ENCODE data around the gene ST6GALNAC3.

Gene ST6GALNAC3

DNA sequence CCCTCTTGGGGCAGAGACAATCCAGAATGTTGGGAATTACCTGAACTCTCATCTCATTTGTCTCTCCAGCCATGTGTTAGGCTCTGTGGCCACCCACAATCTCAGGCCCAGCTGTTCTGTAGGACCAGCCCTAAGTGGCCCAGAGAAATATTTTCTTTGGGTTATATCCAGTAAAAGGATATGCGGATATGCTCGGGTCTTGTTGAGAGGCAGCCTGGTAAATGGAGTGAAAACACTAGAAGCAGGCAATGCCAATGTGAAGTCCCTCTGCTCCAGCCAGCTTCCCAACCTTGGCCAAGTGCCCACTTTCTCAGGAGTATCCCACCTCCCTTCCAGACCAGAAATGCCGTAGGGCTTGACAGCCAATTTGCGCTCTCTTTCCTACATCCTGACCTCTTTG, 192.2 kb downstream of the ST6GALNAC3 start:
- Histone ChIP-seq H3K9me3 (ENCODE audit: control insufficient read depth in 2 of 2, low read length in 2 of 2) (no peaks in the 10 kb centered on the region), H3K36me3 (ENCODE audit: control insufficient read depth in 2 of 2, insufficient read depth in 2 of 2, low read length in 2 of 2) (no peaks in the 10 kb centered on the region), H3K27ac (ENCODE audit: low read depth in 2 of 2, low read length in 2 of 2) (no peak overlapping the region), H3K4me3 (ENCODE audit: low read length in 2 of 2) (no peak overlapping the region), H3K4me1 (ENCODE audit: control insufficient read depth in 2 of 2, insufficient read depth in 2 of 2, low read length in 2 of 2) (peaks cover 0 to 6% of the 10 kb centered on the region in 2 donors), H3K27me3 (ENCODE audit: control insufficient read depth in 2 of 2, insufficient read depth in 2 of 2, low read length in 2 of 2) (no peaks in the 10 kb centered on the region), H3K9ac (ENCODE audit: low read depth in 1 of 2, low read length in 2 of 2) (no peak overlapping the region)

DNA sequence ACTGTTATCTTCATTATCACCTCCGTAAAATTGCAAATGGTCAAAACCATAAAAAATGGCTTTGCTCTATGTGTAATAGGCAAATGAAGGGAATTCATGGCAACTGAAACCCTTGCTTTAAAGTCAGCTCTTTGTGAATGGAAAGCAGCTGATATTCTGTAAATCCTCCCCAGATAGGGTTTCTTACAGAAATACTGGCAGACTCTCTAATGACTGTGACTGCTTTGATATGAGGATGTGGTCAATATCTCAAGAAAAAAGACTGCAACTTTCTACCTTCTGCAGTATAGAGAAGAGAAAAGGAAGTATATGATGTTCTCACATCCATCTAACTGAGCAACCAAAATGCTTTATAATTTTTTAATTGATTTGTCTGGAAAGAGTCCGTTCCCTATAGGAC, 193.1 kb downstream of the ST6GALNAC3 start:
- Histone ChIP-seq H3K27ac (ENCODE audit: low read depth in 2 of 2, low read length in 2 of 2) (no peak overlapping the region), H3K9ac (ENCODE audit: low read depth in 1 of 2, low read length in 2 of 2) (no peak overlapping the region), H3K9me3 (ENCODE audit: control insufficient read depth in 2 of 2, low read length in 2 of 2) (no peaks in the 10 kb centered on the region), H3K4me1 (ENCODE audit: control insufficient read depth in 2 of 2, insufficient read depth in 2 of 2, low read length in 2 of 2) (peaks cover 0 to 6% of the 10 kb centered on the region in 2 donors), H3K27me3 (ENCODE audit: control insufficient read depth in 2 of 2, insufficient read depth in 2 of 2, low read length in 2 of 2) (no peaks in the 10 kb centered on the region), H3K4me3 (ENCODE audit: low read length in 2 of 2) (no peak overlapping the region), H3K36me3 (ENCODE audit: control insufficient read depth in 2 of 2, insufficient read depth in 2 of 2, low read length in 2 of 2) (no peaks in the 10 kb centered on the region)

DNA sequence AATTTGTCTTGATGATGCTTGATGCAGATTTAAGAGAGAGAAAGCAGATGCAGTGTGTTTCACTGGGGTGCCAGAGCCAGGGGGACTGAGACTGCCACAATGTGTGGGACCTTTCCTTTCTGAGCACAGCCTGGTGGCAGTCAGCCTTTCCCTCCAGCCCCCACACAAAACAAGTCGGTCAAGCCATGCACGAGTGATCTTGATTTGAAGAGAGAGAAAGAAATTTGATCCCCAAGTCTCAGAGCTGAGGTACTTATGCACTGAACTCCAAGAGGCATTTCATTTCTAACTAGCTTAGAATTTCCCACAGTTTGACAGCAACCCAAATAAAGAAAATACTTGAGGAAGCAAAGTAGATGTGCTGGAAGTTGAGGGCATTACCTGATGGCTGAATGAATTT, 193.8 kb downstream of the ST6GALNAC3 start:
- no peaks in the 10 kb centered on the region for H3K27me3 ChIP-seq (ENCODE audit: control insufficient read depth in 2 of 2, insufficient read depth in 2 of 2, low read length in 2 of 2)
- H3K4me3 ChIP-seq (ENCODE audit: low read length in 2 of 2) = no peak overlapping the region
- H3K4me1 ChIP-seq (ENCODE audit: control insufficient read depth in 2 of 2, insufficient read depth in 2 of 2, low read length in 2 of 2) = peaks cover 0 to 6% of the 10 kb centered on the region in 2 donors
- no peaks in the 10 kb centered on the region for H3K9me3 ChIP-seq (ENCODE audit: control insufficient read depth in 2 of 2, low read length in 2 of 2)
- no peaks in the 10 kb centered on the region for H3K36me3 ChIP-seq (ENCODE audit: control insufficient read depth in 2 of 2, insufficient read depth in 2 of 2, low read length in 2 of 2)
- H3K27ac ChIP-seq (ENCODE audit: low read depth in 2 of 2, low read length in 2 of 2) = no peak overlapping the region
- H3K9ac ChIP-seq (ENCODE audit: low read depth in 1 of 2, low read length in 2 of 2) = no peak overlapping the region

DNA sequence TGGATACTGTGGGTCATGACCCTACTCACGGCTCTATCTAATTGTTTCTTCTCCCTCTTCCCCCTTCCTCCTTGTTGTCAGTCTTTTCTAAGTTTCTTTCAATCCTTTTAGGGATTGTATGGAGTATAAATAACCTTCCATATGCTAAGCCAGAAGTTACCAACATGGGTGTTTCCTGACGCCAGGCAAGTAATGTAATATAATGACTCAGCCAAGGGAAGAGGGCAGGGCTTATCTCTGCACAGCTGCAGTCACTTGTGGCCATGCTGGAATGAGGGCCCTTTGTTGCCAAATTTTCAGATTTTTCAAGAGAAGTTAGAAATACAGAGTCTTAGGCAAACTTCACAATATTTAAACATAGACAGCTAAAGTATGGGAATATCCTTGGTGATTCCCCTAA, 194.6 kb downstream of the ST6GALNAC3 start:
- Histone ChIP-seq H3K36me3 (ENCODE audit: control insufficient read depth in 2 of 2, insufficient read depth in 2 of 2, low read length in 2 of 2) (no peaks in the 10 kb centered on the region), H3K4me3 (ENCODE audit: low read length in 2 of 2) (no peak overlapping the region), H3K4me1 (ENCODE audit: control insufficient read depth in 2 of 2, insufficient read depth in 2 of 2, low read length in 2 of 2) (peaks cover 0 to 6% of the 10 kb centered on the region in 2 donors), H3K9ac (ENCODE audit: low read depth in 1 of 2, low read length in 2 of 2) (no peak overlapping the region), H3K9me3 (ENCODE audit: control insufficient read depth in 2 of 2, low read length in 2 of 2) (no peaks in the 10 kb centered on the region), H3K27ac (ENCODE audit: low read depth in 2 of 2, low read length in 2 of 2) (no peak overlapping the region), H3K27me3 (ENCODE audit: control insufficient read depth in 2 of 2, insufficient read depth in 2 of 2, low read length in 2 of 2) (no peaks in the 10 kb centered on the region)

DNA sequence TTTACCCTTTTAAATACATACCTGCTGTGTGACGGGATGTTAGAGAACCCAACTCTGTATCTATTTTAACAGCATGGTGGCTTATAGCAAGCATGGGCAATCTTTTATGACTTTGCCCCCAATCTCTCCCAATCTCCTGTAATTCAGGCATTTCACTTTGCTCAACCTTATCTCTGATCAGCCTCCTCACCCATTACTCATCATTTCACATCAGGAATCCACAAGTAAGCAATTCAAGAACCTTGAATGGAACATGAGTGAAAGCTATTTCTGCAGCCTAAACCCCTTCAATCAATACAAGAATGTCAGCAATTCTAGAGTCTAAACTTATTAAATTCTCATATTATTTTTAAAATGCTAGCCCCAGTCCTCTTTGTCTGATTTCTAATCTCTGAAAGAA, 199.8 kb downstream of the ST6GALNAC3 start:
- H3K27ac ChIP-seq (ENCODE audit: low read depth in 2 of 2, low read length in 2 of 2) = no peak overlapping the region
- H3K27me3 ChIP-seq (ENCODE audit: control insufficient read depth in 2 of 2, insufficient read depth in 2 of 2, low read length in 2 of 2) = no peaks in the 10 kb centered on the region
- H3K36me3 ChIP-seq (ENCODE audit: control insufficient read depth in 2 of 2, insufficient read depth in 2 of 2, low read length in 2 of 2) = no peaks in the 10 kb centered on the region

DNA sequence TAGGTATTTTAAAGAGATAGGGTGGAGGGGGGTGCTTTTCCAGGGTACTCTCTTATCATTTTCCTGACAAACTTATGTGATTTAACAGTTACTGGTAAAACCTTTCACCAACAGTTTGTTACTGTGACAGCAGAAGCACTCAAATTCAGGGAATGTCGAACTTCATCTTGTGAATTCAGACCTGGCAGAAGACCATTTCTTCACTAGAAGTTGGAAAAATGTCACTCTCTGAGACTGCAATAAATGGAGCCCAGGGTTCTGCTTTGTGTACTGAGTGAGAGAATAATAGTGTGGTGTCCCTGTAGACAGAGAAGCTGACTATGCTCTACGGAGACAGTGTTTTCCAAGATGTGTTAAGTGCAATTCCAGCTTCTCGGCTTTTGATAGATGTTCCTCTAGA, 200.2 kb downstream of the ST6GALNAC3 start:
- Histone ChIP-seq H3K27me3 (ENCODE audit: control insufficient read depth in 2 of 2, insufficient read depth in 2 of 2, low read length in 2 of 2) (no peaks in the 10 kb centered on the region), H3K9ac (ENCODE audit: low read depth in 1 of 2, low read length in 2 of 2) (no peak overlapping the region), H3K4me1 (ENCODE audit: control insufficient read depth in 2 of 2, insufficient read depth in 2 of 2, low read length in 2 of 2) (no peaks in the 10 kb centered on the region), H3K9me3 (ENCODE audit: control insufficient read depth in 2 of 2, low read length in 2 of 2) (no peaks in the 10 kb centered on the region), H3K27ac (ENCODE audit: low read depth in 2 of 2, low read length in 2 of 2) (no peak overlapping the region), H3K4me3 (ENCODE audit: low read length in 2 of 2) (no peak overlapping the region), H3K36me3 (ENCODE audit: control insufficient read depth in 2 of 2, insufficient read depth in 2 of 2, low read length in 2 of 2) (no peaks in the 10 kb centered on the region)

More for the DNA sequence above, 199.8 kb downstream of the ST6GALNAC3 start:
- Histone ChIP-seq H3K9me3 (ENCODE audit: control insufficient read depth in 2 of 2, low read length in 2 of 2) (no peaks in the 10 kb centered on the region), H3K9ac (ENCODE audit: low read depth in 1 of 2, low read length in 2 of 2) (no peak overlapping the region), H3K4me1 (ENCODE audit: control insufficient read depth in 2 of 2, insufficient read depth in 2 of 2, low read length in 2 of 2) (peaks cover 0 to under 1% of the 10 kb centered on the region in 2 donors), H3K4me3 (ENCODE audit: low read length in 2 of 2) (no peak overlapping the region)

DNA sequence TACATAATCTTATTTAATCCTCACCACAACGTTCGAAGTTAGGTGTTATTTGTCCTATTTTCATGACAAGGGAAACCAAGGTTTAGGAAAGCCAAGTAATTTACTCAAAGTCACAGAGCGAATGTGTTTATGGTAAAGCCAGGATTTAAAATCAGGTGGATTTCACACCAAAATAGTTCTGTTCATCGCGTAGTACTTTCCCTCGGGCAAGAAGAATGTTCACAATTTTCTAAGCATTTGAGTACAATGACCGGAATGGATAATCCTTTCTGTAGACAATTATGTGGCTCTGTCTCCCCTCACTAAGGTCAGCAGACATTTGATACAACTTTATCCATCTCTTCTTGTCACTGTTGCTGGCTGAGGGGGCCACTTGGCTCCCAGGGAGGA, 204.2 kb downstream of the ST6GALNAC3 start:
- H3K27ac ChIP-seq (ENCODE audit: low read depth in 2 of 2, low read length in 2 of 2) = no peak overlapping the region
- no peaks in the 10 kb centered on the region for H3K4me1 ChIP-seq (ENCODE audit: control insufficient read depth in 2 of 2, insufficient read depth in 2 of 2, low read length in 2 of 2)
- H3K36me3 ChIP-seq (ENCODE audit: control insufficient read depth in 2 of 2, insufficient read depth in 2 of 2, low read length in 2 of 2) = no peaks in the 10 kb centered on the region
- H3K27me3 ChIP-seq (ENCODE audit: control insufficient read depth in 2 of 2, insufficient read depth in 2 of 2, low read length in 2 of 2) = no peaks in the 10 kb centered on the region
- H3K4me3 ChIP-seq (ENCODE audit: low read length in 2 of 2) = no peak overlapping the region
- H3K9ac ChIP-seq (ENCODE audit: low read depth in 1 of 2, low read length in 2 of 2) = no peak overlapping the region
- H3K9me3 ChIP-seq (ENCODE audit: control insufficient read depth in 2 of 2, low read length in 2 of 2) = no peaks in the 10 kb centered on the region

DNA sequence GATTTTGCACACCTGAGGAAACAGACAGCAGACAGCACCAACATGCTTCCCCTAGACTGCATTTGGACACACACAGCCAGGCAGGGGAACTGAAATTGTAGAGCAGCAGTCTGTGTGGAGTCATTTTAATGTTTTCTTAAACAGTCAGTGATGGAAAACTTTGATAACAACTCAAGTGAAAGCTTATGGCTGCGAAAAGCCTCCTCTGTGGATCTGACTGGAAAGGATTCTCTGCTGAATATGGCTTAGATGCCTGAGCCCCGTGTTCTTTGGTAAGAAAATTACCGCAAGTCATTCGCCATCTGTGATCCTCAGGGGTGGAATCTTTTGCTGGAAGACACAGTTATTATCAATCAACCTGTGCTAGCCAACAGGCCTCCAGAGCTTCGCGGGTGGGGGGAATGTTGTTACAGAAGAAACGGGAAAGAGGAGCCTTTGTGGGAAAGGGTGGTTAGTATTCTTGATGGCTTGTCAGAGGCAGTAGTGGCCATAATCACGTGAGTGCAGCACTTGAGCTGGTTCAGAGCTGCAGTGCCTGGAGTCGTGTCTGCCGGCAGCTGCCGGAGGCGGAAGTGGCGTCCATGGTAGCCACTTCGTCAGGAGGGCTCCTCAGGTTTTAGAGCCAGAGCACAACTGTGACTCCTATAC, 204.7 kb downstream of the ST6GALNAC3 start:
- Histone ChIP-seq H3K4me1 (ENCODE audit: control insufficient read depth in 2 of 2, insufficient read depth in 2 of 2, low read length in 2 of 2) (no peaks in the 10 kb centered on the region), H3K9me3 (ENCODE audit: control insufficient read depth in 2 of 2, low read length in 2 of 2) (no peaks in the 10 kb centered on the region), H3K9ac (ENCODE audit: low read depth in 1 of 2, low read length in 2 of 2) (no peak overlapping the region), H3K27ac (ENCODE audit: low read depth in 2 of 2, low read length in 2 of 2) (no peak overlapping the region), H3K4me3 (ENCODE audit: low read length in 2 of 2) (no peak overlapping the region), H3K36me3 (ENCODE audit: control insufficient read depth in 2 of 2, insufficient read depth in 2 of 2, low read length in 2 of 2) (no peaks in the 10 kb centered on the region), H3K27me3 (ENCODE audit: control insufficient read depth in 2 of 2, insufficient read depth in 2 of 2, low read length in 2 of 2) (no peaks in the 10 kb centered on the region)

DNA sequence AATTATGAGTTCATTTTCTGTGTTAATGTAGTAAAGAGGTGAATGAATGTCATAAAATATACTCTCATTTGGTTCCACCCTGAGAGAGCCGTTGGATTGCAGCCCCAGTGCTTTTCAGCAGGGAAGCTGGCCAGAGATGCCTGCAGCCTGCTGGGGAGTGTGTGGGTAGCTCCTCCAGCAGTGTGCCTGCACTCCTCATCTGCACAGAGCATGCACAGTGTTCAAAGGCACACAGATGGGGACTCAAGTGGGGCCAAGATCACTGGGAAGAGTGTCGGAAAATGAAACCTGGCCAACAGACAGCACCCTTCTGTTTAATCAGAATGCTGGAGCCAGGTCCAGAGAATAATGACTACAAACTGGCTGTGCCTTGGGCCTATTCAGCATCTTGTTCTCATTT, 206.8 kb downstream of the ST6GALNAC3 start:
- no peak overlapping the region for H3K9ac ChIP-seq (ENCODE audit: low read depth in 1 of 2, low read length in 2 of 2)

DNA sequence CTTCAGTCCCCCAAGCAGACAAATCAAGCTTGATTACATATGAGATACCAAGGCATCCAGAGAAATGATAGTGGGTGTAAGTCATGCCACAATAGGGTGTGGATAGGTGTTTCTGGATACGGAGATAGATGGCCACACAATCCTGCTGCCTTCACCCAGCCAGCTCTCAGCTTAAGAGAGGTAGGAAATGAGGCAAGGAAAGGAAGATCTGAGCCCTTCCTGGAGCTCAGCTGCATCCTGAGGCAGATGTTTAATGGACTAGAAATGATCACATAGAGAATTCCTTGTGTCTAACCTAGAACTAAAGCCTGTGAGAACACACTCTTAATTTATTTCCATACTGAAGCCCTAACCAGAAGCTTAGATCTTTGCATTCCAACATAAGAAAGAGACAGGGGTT, 210.3 kb downstream of the ST6GALNAC3 start:
- Histone ChIP-seq H3K9ac (ENCODE audit: low read depth in 1 of 2, low read length in 2 of 2) (no peak overlapping the region), H3K9me3 (ENCODE audit: control insufficient read depth in 2 of 2, low read length in 2 of 2) (no peaks in the 10 kb centered on the region), H3K27ac (ENCODE audit: low read depth in 2 of 2, low read length in 2 of 2) (no peak overlapping the region), H3K27me3 (ENCODE audit: control insufficient read depth in 2 of 2, insufficient read depth in 2 of 2, low read length in 2 of 2) (no peaks in the 10 kb centered on the region), H3K4me3 (ENCODE audit: low read length in 2 of 2) (no peak overlapping the region), H3K36me3 (ENCODE audit: control insufficient read depth in 2 of 2, insufficient read depth in 2 of 2, low read length in 2 of 2) (no peaks in the 10 kb centered on the region), H3K4me1 (ENCODE audit: control insufficient read depth in 2 of 2, insufficient read depth in 2 of 2, low read length in 2 of 2) (no peaks in the 10 kb centered on the region)

More for the DNA sequence above, 206.8 kb downstream of the ST6GALNAC3 start:
- no peak overlapping the region for H3K4me3 ChIP-seq (ENCODE audit: low read length in 2 of 2)
- no peaks in the 10 kb centered on the region for H3K36me3 ChIP-seq (ENCODE audit: control insufficient read depth in 2 of 2, insufficient read depth in 2 of 2, low read length in 2 of 2)
- no peak overlapping the region for H3K27ac ChIP-seq (ENCODE audit: low read depth in 2 of 2, low read length in 2 of 2)
- H3K9me3 ChIP-seq (ENCODE audit: control insufficient read depth in 2 of 2, low read length in 2 of 2) = no peaks in the 10 kb centered on the region
- no peaks in the 10 kb centered on the region for H3K27me3 ChIP-seq (ENCODE audit: control insufficient read depth in 2 of 2, insufficient read depth in 2 of 2, low read length in 2 of 2)
- H3K4me1 ChIP-seq (ENCODE audit: control insufficient read depth in 2 of 2, insufficient read depth in 2 of 2, low read length in 2 of 2) = no peaks in the 10 kb centered on the region
